Uterus (tissue), 4 donors: ENCODE measurements around the gene MRPL21. TPM values are rescaled to one million over a fixed set of nuclear protein-coding genes. Genes with fewer than 3 reads are reported as not detected.
A peak's percentile ranks its signal among the peaks of the same experiment; 100 is the strongest.
"Not testable (repeated sequence)": the region's sequence is repeated elsewhere in the genome, so short reads cannot be mapped to it uniquely, and the experiment has no call there.

Experiments used
- DNase-seq, 2 donors: peaks; one replicate each; pipeline ENCODE4 v3.0.0-alpha.2; 2019 to 2020
- H3K27ac ChIP-seq, 2 donors: fragments of 200-600 bp; sonication (generic); 1 replicate in 1 of 2; 2 replicates in 1 of 2; pipeline ENCODE4 v1.5.1; 2016 to 2018
- H3K27me3 ChIP-seq, 2 donors: fragments of 200-600 bp; sonication (generic); one replicate each; pipeline ENCODE4 v1.5.1; 2018 to 2019; ENCODE audit warnings: control low read depth in 1 of 2
- H3K36me3 ChIP-seq, 2 donors: fragments of 200-600 bp; sonication (generic); one replicate each; pipeline ENCODE4 v1.5.1; 2019; ENCODE audit warnings: control low read depth in 1 of 2
- H3K4me1 ChIP-seq, 2 donors: fragments of 200-600 bp; sonication (generic); one replicate each; pipeline ENCODE4 v1.5.1; 2018 to 2019; ENCODE audit warnings: control low read depth in 1 of 2
- H3K4me3 ChIP-seq, 2 donors: fragments of 200-600 bp; sonication (generic); 1 replicate in 1 of 2; 2 replicates in 1 of 2; pipeline ENCODE4 v1.5.1; 2018 to 2019; ENCODE audit warnings: mild to moderate bottlenecking in 1 of 2
- H3K9me3 ChIP-seq, 2 donors: fragments of 200-600 bp; sonication (generic); one replicate each; pipeline ENCODE4 v1.5.1; 2019; ENCODE audit warnings: control low read depth in 1 of 2
- POLR2A ChIP-seq, 2 donors: fragments of 450-650 bp; IDR thresholded peaks; one replicate each; pipeline ENCODE4 v1.6.1; 2016; ENCODE audit warnings: antibody characterized with exemption in 2 of 2, mild to moderate bottlenecking in 1 of 2, moderate library complexity in 1 of 2
- intact Hi-C: fragments of 100-400 bp; cut with DNase I; formaldehyde crosslinking; loops from one replicate; pipeline ENCODE4 v1.15.1; 2023; ENCODE audit warnings: low total_unique reads
- total RNA-seq, 4 donors: library from RNA; depleted of rRNA in 3 of 4; stranded (reverse); fragments of >200 nt in 3 of 4; gene quantifications; one replicate each; pipeline versions ENCODE4 v1.1.0 to v1.2.4, GENCODE V29; 2014 to 2023
- TF ChIP-seq, protein P1 (sequence below), 4 experiments: fragments of 200-600 bp in 2 of 4; fragments of 450-650 bp in 2 of 4; sonication (generic) in 2 of 4; IDR thresholded peaks; one replicate each; pipeline ENCODE4 v1.5.1; 2016 to 2019; ENCODE audit warnings: antibody characterized with exemption in 4 of 4, mild to moderate bottlenecking in 2 of 4, moderate library complexity in 1 of 4
- donor health status: DM: yes; HTN: yes; CAD: no.

Gene MRPL21
- total RNA-seq, 4 donors from 2014 or later, result 29.2 to 52.7 (median 36.9) TPM

DNA sequence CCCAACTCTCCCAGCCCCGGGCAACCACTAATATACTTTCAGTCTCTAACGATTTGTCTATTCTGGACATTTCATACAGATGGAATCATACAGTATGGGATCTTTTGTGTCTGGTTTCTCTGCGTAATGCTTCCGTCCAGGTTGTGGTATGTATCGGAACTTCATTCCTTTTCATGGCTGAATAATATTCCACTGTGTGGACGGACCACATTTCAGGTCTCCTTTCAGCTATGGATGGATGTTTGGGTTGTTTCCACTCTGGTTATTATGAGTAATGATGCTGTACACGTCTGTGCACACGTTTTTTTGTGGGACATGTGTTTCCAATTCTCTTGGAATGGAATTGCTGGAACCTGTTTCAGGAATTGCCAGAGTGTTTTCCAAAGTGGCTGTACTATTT, 44.5 kb downstream of the MRPL21 start:
- peaks cover 0 to 3% of the 10 kb centered on the region in 2 donors for H3K27me3 ChIP-seq
- intact Hi-C loops, result no loop called here
- no peaks in the 10 kb centered on the region for H3K9me3 ChIP-seq
- H3K36me3 ChIP-seq, result no peaks in the 10 kb centered on the region
- H3K4me3 ChIP-seq, result no peak overlapping the region
- TF ChIP-seq, protein P1, sequence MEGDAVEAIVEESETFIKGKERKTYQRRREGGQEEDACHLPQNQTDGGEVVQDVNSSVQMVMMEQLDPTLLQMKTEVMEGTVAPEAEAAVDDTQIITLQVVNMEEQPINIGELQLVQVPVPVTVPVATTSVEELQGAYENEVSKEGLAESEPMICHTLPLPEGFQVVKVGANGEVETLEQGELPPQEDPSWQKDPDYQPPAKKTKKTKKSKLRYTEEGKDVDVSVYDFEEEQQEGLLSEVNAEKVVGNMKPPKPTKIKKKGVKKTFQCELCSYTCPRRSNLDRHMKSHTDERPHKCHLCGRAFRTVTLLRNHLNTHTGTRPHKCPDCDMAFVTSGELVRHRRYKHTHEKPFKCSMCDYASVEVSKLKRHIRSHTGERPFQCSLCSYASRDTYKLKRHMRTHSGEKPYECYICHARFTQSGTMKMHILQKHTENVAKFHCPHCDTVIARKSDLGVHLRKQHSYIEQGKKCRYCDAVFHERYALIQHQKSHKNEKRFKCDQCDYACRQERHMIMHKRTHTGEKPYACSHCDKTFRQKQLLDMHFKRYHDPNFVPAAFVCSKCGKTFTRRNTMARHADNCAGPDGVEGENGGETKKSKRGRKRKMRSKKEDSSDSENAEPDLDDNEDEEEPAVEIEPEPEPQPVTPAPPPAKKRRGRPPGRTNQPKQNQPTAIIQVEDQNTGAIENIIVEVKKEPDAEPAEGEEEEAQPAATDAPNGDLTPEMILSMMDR (IDR thresholded peaks at IDR 0.05), result no peak
- no peaks in the 10 kb centered on the region for H3K4me1 ChIP-seq
- no peak overlapping the region for H3K27ac ChIP-seq
- DNase-seq, result no peak

DNA sequence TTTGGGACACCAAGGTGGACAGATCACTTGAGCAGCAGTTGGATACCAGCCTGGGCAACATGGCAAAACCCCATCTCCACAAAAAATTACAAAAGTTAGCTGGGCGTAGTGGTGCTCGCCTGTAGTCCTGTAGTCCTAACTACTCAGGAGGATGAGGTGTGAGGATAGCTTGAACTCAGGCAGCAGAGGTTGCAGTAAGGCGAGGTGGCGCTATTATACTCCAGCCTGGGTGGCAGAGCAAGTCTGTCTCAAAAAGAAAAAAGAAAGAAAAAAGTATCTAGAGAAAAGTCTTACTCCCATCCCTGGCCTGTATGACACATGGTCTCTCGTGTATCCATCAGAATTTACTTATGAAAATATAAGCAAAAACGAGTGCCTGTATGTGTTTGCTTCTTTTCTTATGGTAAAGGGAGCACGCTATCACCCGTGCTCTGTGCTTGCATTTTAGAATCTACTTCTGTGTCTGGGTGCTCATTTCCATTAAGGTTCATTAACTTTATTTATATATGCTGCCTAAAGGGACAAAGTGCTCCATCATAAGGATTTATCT, 46.5 kb downstream of the MRPL21 start:
- Histone ChIP-seq H3K27me3 (peaks cover 0 to 4% of the 10 kb centered on the region in 2 donors), H3K36me3 (no peaks in the 10 kb centered on the region), H3K4me3 (no peak overlapping the region), H3K9me3 (no peaks in the 10 kb centered on the region), H3K4me1 (no peaks in the 10 kb centered on the region), H3K27ac (peak overlapping the region; percentile 23 to 29)
- no peak for DNase-seq
- TF ChIP-seq, protein P1 (IDR thresholded peaks at IDR 0.05), result no peak
- no peak for TF ChIP-seq POLR2A (IDR thresholded peaks at IDR 0.05)
- intact Hi-C loops, result no loop called here

DNA sequence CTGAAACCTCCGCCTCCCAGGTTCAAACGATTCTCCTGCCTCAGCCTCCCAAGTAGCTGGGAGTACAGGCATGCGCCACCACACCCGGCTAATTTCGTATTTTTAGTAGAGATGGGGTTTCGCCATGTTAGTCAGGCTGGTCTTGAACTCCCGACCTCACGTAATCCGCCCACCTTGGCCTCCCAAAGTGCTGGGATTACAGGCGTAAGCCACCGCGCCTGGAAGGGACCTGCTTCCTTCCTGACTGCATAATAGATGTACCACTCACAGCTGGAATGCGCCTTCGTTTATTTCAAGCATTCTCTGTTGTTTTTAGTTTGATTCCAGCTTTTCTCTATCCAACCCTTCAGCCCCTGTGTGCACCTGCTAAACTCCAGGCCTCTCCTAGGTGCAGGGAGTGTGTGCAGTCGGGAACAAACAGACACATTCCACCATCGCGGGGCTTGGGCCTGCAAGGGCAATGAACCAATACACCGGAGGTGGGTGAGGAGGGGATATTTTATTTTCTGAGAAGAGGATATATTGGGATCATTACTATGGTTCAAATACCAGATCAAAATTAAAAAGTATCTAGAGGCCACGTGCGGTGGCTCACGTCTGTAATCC, 47.1 kb downstream of the MRPL21 start:
- H3K4me3 ChIP-seq, H3K36me3 ChIP-seq, H3K27me3 ChIP-seq, intact Hi-C loops, H3K4me1 ChIP-seq, DNase-seq, H3K9me3 ChIP-seq: not testable (repeated sequence)
- peak overlapping the region; percentile 64 to 71 for H3K27ac ChIP-seq

DNA sequence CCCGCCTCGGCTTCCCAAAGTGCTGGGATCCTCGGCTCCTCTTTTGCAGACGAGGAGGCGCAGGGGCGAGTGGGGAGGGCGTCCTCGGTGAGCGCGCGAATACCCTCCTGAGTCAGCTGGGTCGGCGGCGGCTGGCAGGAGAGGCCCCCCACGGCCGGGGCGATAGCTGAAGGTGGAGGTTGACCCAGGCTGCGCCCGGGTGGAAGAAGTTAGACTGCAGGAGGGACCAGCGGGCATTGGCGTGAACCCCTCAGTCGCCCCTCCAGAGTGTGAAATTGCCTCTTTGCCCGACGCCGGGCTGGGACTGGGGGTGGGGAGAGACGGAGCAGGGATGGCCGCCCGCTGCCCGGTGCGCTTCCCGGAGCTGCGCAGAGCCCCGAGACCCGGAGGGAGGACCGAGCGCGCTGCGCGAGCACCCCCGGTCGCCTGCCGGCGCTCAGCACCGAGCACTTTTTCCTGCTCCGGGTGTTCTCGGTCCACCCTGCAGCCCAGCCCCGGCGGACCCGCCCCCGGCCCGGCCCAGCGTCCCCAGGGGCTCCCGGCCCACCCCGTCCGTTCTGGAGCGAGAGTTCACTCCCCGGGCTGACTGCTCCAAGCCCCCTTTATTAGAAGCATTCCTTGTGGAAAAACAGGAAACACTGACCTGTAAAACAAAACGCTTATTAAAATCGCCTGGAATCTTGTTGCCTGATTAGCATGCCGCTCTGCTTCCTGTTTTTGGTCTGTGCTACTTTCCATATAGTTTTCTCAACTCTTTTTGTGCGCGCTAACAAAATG, 48.2 kb downstream of the MRPL21 start:
- peak overlapping the region; percentile 38 to 47 for H3K4me3 ChIP-seq
- H3K9me3 ChIP-seq, result no peaks in the 10 kb centered on the region
- TF ChIP-seq POLR2A (IDR thresholded peaks at IDR 0.05), result no peak
- TF ChIP-seq, protein P1 (IDR thresholded peaks at IDR 0.05), result no peak
- H3K4me1 ChIP-seq, result no peaks in the 10 kb centered on the region
- H3K36me3 ChIP-seq, result no peaks in the 10 kb centered on the region
- peaks cover 0 to 4% of the 10 kb centered on the region in 2 donors for H3K27me3 ChIP-seq
- H3K27ac ChIP-seq, result peak overlapping the region; percentile 64 to 71
- peak in 1 of 2 donors; percentile 45 for DNase-seq
- intact Hi-C loops, result no loop called here

DNA sequence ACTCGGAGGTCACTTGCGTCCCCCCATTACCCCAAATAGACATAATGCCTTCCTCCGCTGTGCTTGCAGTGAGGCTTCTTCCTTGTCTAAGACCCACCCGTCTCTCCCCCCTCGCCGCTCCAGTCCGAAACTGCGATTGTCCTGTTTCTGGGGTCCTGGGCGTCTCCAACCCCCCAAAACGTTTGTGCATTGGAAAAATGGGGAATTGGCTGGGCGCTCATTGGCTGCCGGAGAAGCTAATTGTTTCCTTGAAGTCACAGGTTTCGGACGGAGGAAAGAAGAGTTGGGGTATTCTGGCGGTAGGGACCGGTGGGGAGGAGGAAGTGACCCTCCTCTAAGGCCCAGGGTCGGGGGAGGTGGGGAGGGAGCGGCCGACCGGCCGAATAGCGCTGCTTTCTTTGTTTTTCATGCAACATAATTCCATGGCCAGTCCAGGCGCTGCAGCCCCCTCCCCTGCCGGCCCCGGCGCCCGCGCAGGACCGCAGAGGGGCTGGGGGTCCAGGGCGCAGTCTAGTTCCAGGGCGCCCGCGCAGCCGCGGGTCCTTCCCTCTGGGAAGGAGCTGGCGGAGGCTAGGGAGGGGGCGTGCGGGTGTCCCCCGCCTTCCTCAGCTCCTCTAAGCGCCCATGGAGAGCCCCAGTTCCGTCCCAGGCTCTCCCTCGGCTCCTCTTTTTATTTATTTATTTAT, 49.2 kb downstream of the MRPL21 start:
- intact Hi-C loops, result no loop called here
- no peak for DNase-seq
- Histone ChIP-seq H3K9me3 (no peaks in the 10 kb centered on the region), H3K4me1 (no peaks in the 10 kb centered on the region), H3K36me3 (no peaks in the 10 kb centered on the region), H3K4me3 (peak overlapping the region; percentile 38 to 47), H3K27ac (peak overlapping the region in 1 of 2 donors; percentile 71), H3K27me3 (peaks cover 0 to 4% of the 10 kb centered on the region in 2 donors)
- TF ChIP-seq, protein P1 (IDR thresholded peaks at IDR 0.05), result no peak
- TF ChIP-seq POLR2A (IDR thresholded peaks at IDR 0.05), result no peak
